A673 (cell line): ENCODE measurements around the gene TTC34.

ENCODE experiments used
- EZH2 ChIP-seq: fragments of 200-600 bp; sonication (generic); IDR thresholded peaks from 2 replicates; pipeline ENCODE4 v1.6.1; 2017; ENCODE audit warnings: borderline replicate concordance, low read depth, mild to moderate bottlenecking, mixed read lengths, antibody characterized with exemption, low read length; ENCODE audit not compliant: poor library complexity, severe bottlenecking
- TF ChIP-seq, protein P1 (sequence below): fragments of 300-800, 200-600 bp; sonication (generic); conservative IDR thresholded peaks from 2 replicates; pipeline ENCODE4 v1.5.1; 2017; ENCODE audit warnings: low read depth, mild to moderate bottlenecking, antibody characterized with exemption, low read length, moderate library complexity, mixed read lengths

DNA sequence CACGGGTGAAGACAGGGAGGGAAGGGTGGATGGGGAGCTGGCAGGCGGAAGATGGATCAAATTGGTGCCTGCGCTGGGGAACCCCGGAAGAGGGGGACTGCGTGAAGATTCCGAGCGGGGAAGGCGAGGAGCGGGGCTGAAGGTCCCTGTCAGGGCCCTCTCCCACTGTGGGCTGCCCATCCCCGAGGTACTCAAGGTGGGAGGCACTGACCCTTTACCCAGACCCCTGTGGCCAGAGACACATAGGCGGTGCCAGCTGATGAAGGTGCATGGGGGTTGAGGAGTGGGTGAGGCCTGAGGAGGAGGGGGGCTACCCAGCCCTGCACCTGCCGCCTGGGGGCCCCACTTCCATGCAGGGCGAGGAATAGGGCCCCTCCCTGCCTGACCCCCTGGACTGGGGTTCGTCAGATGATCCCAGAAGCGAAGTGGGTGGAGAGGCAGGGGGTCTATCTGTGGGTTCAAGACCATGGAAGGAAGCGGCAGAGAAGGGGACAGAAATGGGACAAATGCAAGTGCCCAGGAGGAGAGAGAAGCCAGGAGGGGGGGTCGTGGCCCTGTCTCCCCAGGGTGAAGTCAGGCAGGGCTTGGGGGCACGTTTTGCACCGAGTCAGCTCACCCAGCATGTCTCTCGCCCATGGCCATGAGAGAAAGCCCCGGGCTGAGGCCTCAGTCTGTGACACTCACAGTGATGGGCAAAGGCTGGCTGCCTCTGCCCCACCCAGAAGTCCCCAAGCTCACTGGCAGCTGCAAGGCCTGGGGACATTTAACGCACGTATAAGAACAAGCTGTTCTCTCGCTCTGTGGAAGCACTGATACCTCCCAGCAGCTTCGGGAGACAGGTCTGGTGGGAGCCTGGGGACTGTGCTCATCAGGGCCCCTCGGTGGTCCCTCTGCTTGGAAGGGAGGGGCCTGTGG lies 161.6 kb downstream of the TTC34 start:
- TF ChIP-seq, protein P1, sequence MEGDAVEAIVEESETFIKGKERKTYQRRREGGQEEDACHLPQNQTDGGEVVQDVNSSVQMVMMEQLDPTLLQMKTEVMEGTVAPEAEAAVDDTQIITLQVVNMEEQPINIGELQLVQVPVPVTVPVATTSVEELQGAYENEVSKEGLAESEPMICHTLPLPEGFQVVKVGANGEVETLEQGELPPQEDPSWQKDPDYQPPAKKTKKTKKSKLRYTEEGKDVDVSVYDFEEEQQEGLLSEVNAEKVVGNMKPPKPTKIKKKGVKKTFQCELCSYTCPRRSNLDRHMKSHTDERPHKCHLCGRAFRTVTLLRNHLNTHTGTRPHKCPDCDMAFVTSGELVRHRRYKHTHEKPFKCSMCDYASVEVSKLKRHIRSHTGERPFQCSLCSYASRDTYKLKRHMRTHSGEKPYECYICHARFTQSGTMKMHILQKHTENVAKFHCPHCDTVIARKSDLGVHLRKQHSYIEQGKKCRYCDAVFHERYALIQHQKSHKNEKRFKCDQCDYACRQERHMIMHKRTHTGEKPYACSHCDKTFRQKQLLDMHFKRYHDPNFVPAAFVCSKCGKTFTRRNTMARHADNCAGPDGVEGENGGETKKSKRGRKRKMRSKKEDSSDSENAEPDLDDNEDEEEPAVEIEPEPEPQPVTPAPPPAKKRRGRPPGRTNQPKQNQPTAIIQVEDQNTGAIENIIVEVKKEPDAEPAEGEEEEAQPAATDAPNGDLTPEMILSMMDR = no peak
- TF ChIP-seq EZH2 = no peak
